Sigmoid colon (tissue), 7 donors: ENCODE measurements around the gene PDS5A. TPM values are rescaled to one million over a fixed set of nuclear protein-coding genes. Genes with fewer than 3 reads are reported as not detected.
"Not testable (repeated sequence)": the region's sequence is repeated elsewhere in the genome, so short reads cannot be mapped to it uniquely, and the experiment has no call there.

Experiments used
- DNase-seq: peaks from one replicate; pipeline ENCODE4 v3.0.0-alpha.2; 2019
- H3K27ac ChIP-seq, 4 donors: fragments of 200-600 bp; sonication (generic); one replicate each; pipeline ENCODE4 v1.5.1; 2016 to 2019; ENCODE audit warnings: mild to moderate bottlenecking in 1 of 4
- H3K27me3 ChIP-seq, 3 donors: fragments of 200-600 bp; sonication (generic); one replicate each; pipeline ENCODE4 v1.5.1; 2019; ENCODE audit warnings: mild to moderate bottlenecking in 1 of 3
- H3K36me3 ChIP-seq, 4 donors: fragments of 200-600 bp; sonication (generic); one replicate each; pipeline ENCODE4 v1.5.1; 2016 to 2019
- H3K4me1 ChIP-seq, 4 donors: fragments of 200-600 bp; sonication (generic); one replicate each; pipeline ENCODE4 v1.5.1; 2017 to 2019
- H3K4me3 ChIP-seq, 4 donors: fragments of 200-600 bp; sonication (generic); one replicate each; pipeline ENCODE4 v1.5.1; 2017 to 2019; ENCODE audit warnings: mild to moderate bottlenecking in 2 of 4, moderate library complexity in 1 of 4
- H3K9me3 ChIP-seq, 4 donors: fragments of 200-600 bp in 3 of 4; sonication (generic) in 3 of 4; one replicate each; pipeline versions ENCODE4 v1.5.1 to v1.6.1; 2013 to 2019
- EP300 ChIP-seq, 4 donors: sonication (generic); formaldehyde crosslinking; IDR thresholded peaks; one replicate each; pipeline ENCODE4 v1.6.1; 2017; ENCODE audit warnings: antibody characterized with exemption in 4 of 4
- POLR2A ChIP-seq, 2 donors: fragments of 450-650 bp; IDR thresholded peaks; one replicate each; pipeline ENCODE4 v1.6.1; 2016; ENCODE audit warnings: antibody characterized with exemption in 2 of 2, mild to moderate bottlenecking in 2 of 2, moderate library complexity in 2 of 2
- POLR2AphosphoS5 ChIP-seq, 4 donors: sonication (generic); formaldehyde crosslinking; IDR thresholded peaks; one replicate each; pipeline ENCODE4 v1.6.1; 2017; ENCODE audit warnings: antibody characterized with exemption in 4 of 4
- WGBS, 2 donors: extraction: QIAGEN DNeasy Blood & Tissue Kit; methylation state at CpG; one replicate each; pipeline ENCODE4 v1.1.7; 2013; 5-methylcytosine and 5-hydroxymethylcytosine counted together
- intact Hi-C: fragments of 100-400 bp; cut with DNase I; formaldehyde crosslinking; loops from one replicate; pipeline ENCODE4 v1.15.1; 2023
- polyA plus RNA-seq, 3 donors: library from polyadenylated mRNA; stranded (reverse); fragments of 200-250 nt; gene quantifications; one replicate each; pipeline ENCODE4 v1.2.3, GENCODE V29; 2013
- total RNA-seq, 4 donors: library from RNA; depleted of rRNA; stranded (reverse); fragments of >200 nt; gene quantifications; one replicate each; pipeline ENCODE4 v1.1.0, GENCODE V29; 2016
- TF ChIP-seq, protein P1 (sequence below), 4 experiments: fragments of 450-650 bp in 3 of 4; fragments of 200-600 bp in 1 of 4; IDR thresholded peaks; one replicate each; pipeline ENCODE4 v1.5.1; 2016 to 2019; ENCODE audit warnings: antibody characterized with exemption in 4 of 4, mild to moderate bottlenecking in 3 of 4, moderate library complexity in 2 of 4
- donor health status: healthy with polysubstance abuse.
- donor health status: Bipolar disorder and iron deficiency.
- donor health status: healthy.

Gene PDS5A
- total and polyA plus RNA-seq, 7 donors: 16.8 to 69.6 (median 57.1) TPM

- H3K4me1 ChIP-seq: peaks cover 0 to 8% (median 3%) of the 10 kb centered on the region in 4 donors
- intact Hi-C loops: no loop called here
- WGBS, 2 donors: 81 to 86% methylated on average over 7 of the region's 7 CpGs
Observed at GRCh38 chr4:39814403-39815185, 163.1 kb downstream of the PDS5A start.

GRCh38 chr4:39813761-39814160 is 163.9 kb downstream of the PDS5A start:
- DNase-seq, H3K27ac ChIP-seq, H3K27me3 ChIP-seq, H3K36me3 ChIP-seq, H3K4me1 ChIP-seq, intact Hi-C loops, H3K9me3 ChIP-seq, H3K4me3 ChIP-seq: not testable (repeated sequence)
- WGBS, 2 donors: 13 to 25% methylated on average over 2 of the region's 2 CpGs

More at GRCh38 chr4:39814403-39815185, 163.1 kb downstream of the PDS5A start:
- DNase-seq: no peak
- H3K36me3 ChIP-seq: no peaks in the 10 kb centered on the region
- H3K27ac ChIP-seq: no peak overlapping the region
- H3K9me3 ChIP-seq: no peaks in the 10 kb centered on the region
- TF ChIP-seq EP300 (IDR thresholded peaks at IDR 0.05): no peak
- TF ChIP-seq POLR2A (IDR thresholded peaks at IDR 0.05): no peak
- TF ChIP-seq, protein P1, sequence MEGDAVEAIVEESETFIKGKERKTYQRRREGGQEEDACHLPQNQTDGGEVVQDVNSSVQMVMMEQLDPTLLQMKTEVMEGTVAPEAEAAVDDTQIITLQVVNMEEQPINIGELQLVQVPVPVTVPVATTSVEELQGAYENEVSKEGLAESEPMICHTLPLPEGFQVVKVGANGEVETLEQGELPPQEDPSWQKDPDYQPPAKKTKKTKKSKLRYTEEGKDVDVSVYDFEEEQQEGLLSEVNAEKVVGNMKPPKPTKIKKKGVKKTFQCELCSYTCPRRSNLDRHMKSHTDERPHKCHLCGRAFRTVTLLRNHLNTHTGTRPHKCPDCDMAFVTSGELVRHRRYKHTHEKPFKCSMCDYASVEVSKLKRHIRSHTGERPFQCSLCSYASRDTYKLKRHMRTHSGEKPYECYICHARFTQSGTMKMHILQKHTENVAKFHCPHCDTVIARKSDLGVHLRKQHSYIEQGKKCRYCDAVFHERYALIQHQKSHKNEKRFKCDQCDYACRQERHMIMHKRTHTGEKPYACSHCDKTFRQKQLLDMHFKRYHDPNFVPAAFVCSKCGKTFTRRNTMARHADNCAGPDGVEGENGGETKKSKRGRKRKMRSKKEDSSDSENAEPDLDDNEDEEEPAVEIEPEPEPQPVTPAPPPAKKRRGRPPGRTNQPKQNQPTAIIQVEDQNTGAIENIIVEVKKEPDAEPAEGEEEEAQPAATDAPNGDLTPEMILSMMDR (IDR thresholded peaks at IDR 0.05): no peak
- TF ChIP-seq POLR2AphosphoS5 (IDR thresholded peaks at IDR 0.05): no peak
- H3K27me3 ChIP-seq: no peaks in the 10 kb centered on the region
- no peak overlapping the region for H3K4me3 ChIP-seq

DNA sequence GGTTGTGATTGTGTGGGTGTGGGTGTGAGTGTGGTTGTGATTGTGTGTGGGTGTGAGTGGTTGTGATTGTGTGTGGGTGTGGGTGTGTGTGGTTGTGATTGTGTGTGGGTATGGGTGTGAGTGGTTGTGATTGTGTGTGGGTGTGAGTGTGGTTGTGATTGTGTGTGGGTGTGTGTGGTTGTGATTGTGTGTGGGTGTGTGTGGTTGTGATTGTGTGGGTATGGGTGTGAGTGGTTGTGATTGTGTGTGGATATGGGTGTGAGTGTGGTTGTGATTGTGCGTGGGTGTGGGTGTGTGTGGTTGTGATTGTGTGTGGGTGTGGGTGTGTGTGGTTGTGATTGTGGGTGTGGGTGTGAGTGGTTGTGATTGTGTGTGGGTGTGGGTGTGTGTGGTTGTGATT is 164.7 kb downstream of the PDS5A start:
- H3K9me3 ChIP-seq, H3K4me3 ChIP-seq, H3K27ac ChIP-seq, DNase-seq, H3K27me3 ChIP-seq, H3K4me1 ChIP-seq, intact Hi-C loops, H3K36me3 ChIP-seq: not testable (repeated sequence)
- WGBS, 2 donors: no CpG with 5 or more reads among the region's 1 CpG

GRCh38 chr4:39812500-39812899 is 165.2 kb downstream of the PDS5A start:
- intact Hi-C loops: no loop called here
- TF ChIP-seq, protein P1 (IDR thresholded peaks at IDR 0.05): no peak
- no peak for TF ChIP-seq EP300 (IDR thresholded peaks at IDR 0.05)
- TF ChIP-seq POLR2A (IDR thresholded peaks at IDR 0.05): no peak
- no peak for TF ChIP-seq POLR2AphosphoS5 (IDR thresholded peaks at IDR 0.05)
- 47 to 76% methylated on average over 6 of the region's 6 CpGs for WGBS, 2 donors

GRCh38 chr4:39808231-39808749 is 169.4 kb downstream of the PDS5A start:
- Histone ChIP-seq H3K36me3 (no peaks in the 10 kb centered on the region), H3K27me3 (no peaks in the 10 kb centered on the region), H3K9me3 (no peaks in the 10 kb centered on the region), H3K4me1 (no peaks in the 10 kb centered on the region), H3K27ac (no peak overlapping the region), H3K4me3 (no peak overlapping the region)
- TF ChIP-seq POLR2A (IDR thresholded peaks at IDR 0.05): no peak
- TF ChIP-seq, protein P1 (IDR thresholded peaks at IDR 0.05): no peak
- no peak for TF ChIP-seq POLR2AphosphoS5 (IDR thresholded peaks at IDR 0.05)
- TF ChIP-seq EP300 (IDR thresholded peaks at IDR 0.05): no peak
- WGBS, 2 donors: 70 to 77% methylated on average over 8 of the region's 8 CpGs
- intact Hi-C loops: no loop called here
- DNase-seq: no peak

More at GRCh38 chr4:39812500-39812899, 165.2 kb downstream of the PDS5A start:
- no peak for DNase-seq
- Histone ChIP-seq H3K27ac (no peak overlapping the region), H3K27me3 (no peaks in the 10 kb centered on the region), H3K9me3 (no peaks in the 10 kb centered on the region), H3K4me3 (no peak overlapping the region), H3K36me3 (no peaks in the 10 kb centered on the region), H3K4me1 (peaks cover 0 to 8% (median 3%) of the 10 kb centered on the region in 4 donors)
